ENCODE results near the gene IL22RA1. TPM values are rescaled to one million over a fixed set of nuclear protein-coding genes. Genes with fewer than 3 reads are reported as not detected.
A peak's percentile ranks its signal among the peaks of the same experiment; 100 is the strongest.

Gene IL22RA1
- total RNA-seq, 6 experiments from 2014 or later, result not detected

DNA sequence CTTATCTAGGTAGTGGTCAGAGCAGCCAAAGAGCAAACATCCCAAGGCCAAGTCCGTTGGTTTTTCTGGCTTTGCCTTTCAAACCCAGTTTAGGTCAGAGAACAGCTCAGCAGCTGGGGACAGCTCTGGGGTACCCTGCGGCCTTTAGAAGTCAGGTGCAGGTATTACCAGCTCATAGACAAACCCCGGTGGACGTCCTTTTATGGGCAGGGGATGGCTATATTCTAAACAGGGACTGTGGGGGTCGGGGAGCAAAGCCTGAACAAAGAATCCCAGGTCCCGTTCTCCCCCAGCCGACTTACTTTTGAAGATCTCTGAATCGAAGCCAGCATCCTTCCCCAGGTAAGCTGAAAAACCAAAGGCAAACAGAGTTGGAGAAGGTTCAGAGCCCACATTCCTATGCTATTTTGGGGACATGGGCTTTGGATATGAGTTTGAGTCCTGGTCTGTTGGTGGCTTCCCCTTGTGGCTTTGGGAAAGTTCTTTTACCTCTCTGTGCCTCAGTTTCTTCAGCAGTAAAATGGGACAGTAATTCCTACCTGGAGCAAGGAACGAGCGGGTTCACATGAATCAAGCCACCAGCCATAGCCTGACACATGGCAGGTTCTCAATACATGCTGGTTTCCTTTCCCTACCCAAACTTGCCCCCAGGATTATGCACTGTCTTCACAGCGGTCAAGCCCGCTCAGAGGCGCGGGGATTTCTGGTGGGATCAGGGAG lies 47.6 kb downstream of the IL22RA1 start:
- no peaks in the 10 kb centered on the region for H3K36me3 Mint-ChIP-seq (ENCODE audit: low read depth)
- no peaks in the 10 kb centered on the region for H3K4me1 Mint-ChIP-seq (ENCODE audit: low read depth)
- H3K4me3 Mint-ChIP-seq, result no peak overlapping the region
- H3K27me3 Mint-ChIP-seq (ENCODE audit: insufficient read depth), result peaks cover 24% of the 10 kb centered on the region
- TF ChIP-seq, protein P1, sequence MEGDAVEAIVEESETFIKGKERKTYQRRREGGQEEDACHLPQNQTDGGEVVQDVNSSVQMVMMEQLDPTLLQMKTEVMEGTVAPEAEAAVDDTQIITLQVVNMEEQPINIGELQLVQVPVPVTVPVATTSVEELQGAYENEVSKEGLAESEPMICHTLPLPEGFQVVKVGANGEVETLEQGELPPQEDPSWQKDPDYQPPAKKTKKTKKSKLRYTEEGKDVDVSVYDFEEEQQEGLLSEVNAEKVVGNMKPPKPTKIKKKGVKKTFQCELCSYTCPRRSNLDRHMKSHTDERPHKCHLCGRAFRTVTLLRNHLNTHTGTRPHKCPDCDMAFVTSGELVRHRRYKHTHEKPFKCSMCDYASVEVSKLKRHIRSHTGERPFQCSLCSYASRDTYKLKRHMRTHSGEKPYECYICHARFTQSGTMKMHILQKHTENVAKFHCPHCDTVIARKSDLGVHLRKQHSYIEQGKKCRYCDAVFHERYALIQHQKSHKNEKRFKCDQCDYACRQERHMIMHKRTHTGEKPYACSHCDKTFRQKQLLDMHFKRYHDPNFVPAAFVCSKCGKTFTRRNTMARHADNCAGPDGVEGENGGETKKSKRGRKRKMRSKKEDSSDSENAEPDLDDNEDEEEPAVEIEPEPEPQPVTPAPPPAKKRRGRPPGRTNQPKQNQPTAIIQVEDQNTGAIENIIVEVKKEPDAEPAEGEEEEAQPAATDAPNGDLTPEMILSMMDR (IDR thresholded peaks at IDR 0.05), result no peak
- no peaks in the 10 kb centered on the region for H3K9me3 Mint-ChIP-seq
- DNase-seq, result no peak
- no peak overlapping the region for H3K27ac Mint-ChIP-seq

GRCh38 chr1:24094554-24094953 lies 48.4 kb downstream of the IL22RA1 start:
- TF ChIP-seq, protein P1 (IDR thresholded peaks at IDR 0.05), result peak; percentile 38
- DNase-seq, result no peak
- Mint-ChIP-seq H3K27ac (no peak overlapping the region), H3K27me3 (ENCODE audit: insufficient read depth) (peaks cover 31% of the 10 kb centered on the region), H3K4me1 (ENCODE audit: low read depth) (no peaks in the 10 kb centered on the region), H3K9me3 (no peaks in the 10 kb centered on the region), H3K36me3 (ENCODE audit: low read depth) (no peaks in the 10 kb centered on the region), H3K4me3 (no peak overlapping the region)

DNA sequence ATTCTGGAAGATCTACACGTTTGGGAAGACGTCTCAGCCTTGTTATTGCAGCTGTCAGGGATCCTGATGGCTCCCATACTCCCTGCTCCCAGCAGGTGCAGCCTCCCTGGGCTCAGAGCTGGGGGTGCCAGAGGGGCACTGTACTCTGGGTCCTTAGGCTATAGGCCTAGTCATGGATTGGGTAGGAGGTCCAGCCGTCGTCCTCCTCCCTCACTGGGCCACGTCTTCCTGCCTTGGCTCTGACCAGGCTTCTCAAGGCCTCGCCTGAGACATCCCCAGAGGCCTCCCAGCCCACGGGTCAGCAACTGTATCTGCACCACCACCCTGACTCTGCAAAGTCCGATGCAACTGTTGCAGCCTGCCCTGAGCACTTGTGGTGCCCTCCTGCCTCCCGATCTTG lies 49.2 kb downstream of the IL22RA1 start:
- Mint-ChIP-seq H3K27me3 (ENCODE audit: insufficient read depth) (peaks cover 37% of the 10 kb centered on the region), H3K36me3 (ENCODE audit: low read depth) (no peaks in the 10 kb centered on the region), H3K4me1 (ENCODE audit: low read depth) (no peaks in the 10 kb centered on the region), H3K4me3 (no peak overlapping the region), H3K9me3 (no peaks in the 10 kb centered on the region), H3K27ac (no peak overlapping the region)
- DNase-seq, result no peak
- TF ChIP-seq, protein P1 (IDR thresholded peaks at IDR 0.05), result no peak

DNA sequence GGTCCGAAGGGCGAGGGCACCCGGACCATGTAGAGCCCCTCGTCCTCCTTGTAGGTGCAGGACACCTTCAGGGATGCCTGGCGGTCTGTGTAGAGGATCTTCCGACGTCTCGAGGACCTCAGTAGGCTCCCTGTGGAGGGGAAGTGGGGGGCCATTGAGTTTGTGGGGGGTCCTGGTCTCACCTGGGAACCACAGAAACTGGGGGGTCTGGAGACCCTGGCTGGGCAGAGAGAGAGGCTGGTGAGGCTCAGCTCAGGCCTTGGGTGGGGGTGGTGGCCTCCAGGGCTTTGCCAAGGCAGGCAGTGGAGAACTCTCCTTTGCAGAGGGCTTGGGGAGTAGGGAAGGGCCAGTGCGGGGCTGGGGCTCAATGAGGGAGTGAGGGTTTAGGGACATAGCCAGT lies 50.0 kb downstream of the IL22RA1 start:
- DNase-seq, result no peak
- no peaks in the 10 kb centered on the region for H3K36me3 Mint-ChIP-seq (ENCODE audit: low read depth)

GRCh38 chr1:24091971-24092482 lies 50.9 kb downstream of the IL22RA1 start:
- H3K9me3 Mint-ChIP-seq, result no peaks in the 10 kb centered on the region
- DNase-seq, result no peak
- H3K27ac Mint-ChIP-seq, result no peak overlapping the region
- H3K4me1 Mint-ChIP-seq (ENCODE audit: low read depth), result no peaks in the 10 kb centered on the region
- H3K36me3 Mint-ChIP-seq (ENCODE audit: low read depth), result no peaks in the 10 kb centered on the region
- H3K4me3 Mint-ChIP-seq, result no peak overlapping the region
- TF ChIP-seq, protein P1 (IDR thresholded peaks at IDR 0.05), result no peak
- H3K27me3 Mint-ChIP-seq (ENCODE audit: insufficient read depth), result peaks cover 40% of the 10 kb centered on the region

More for the DNA sequence above, 50.0 kb downstream of the IL22RA1 start:
- Mint-ChIP-seq H3K4me1 (ENCODE audit: low read depth) (no peaks in the 10 kb centered on the region), H3K27ac (no peak overlapping the region), H3K27me3 (ENCODE audit: insufficient read depth) (peaks cover 35% of the 10 kb centered on the region), H3K4me3 (no peak overlapping the region), H3K9me3 (no peaks in the 10 kb centered on the region)
- TF ChIP-seq, protein P1 (IDR thresholded peaks at IDR 0.05), result no peak

All from HFFc6 (cell line).